ENCODE results near the gene NOL3. TPM values are rescaled to one million over a fixed set of nuclear protein-coding genes. Genes with fewer than 3 reads are reported as not detected.

NOL3 gene
- total and polyA plus RNA-seq, 2 of the 4 experiments (the other 2 are of a cell fraction) = 6.1 to 17.2 TPM

DNA sequence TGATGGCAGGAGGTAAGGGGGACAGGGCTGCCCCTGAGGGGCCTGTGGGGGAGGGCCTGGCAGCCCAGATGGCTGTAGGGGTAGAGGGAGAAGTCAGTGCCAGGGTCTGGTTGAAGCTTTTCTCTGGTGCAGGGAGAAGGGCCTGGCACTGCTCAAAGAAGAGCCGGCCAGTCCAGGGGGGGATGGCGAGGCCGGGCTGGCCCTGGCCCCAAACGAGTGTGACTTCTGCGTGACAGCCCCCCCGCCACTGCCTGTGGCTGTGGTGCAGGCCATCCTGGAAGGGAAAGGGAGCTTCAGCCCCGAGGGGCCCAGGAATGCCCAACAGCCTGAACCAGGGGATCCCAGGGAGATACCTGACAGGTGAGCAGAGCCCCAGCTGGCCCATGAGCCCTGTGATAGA lies 2.8 kb upstream of the NOL3 start:
- TF ChIP-seq CEBPB (IDR thresholded peaks at IDR 0.05; ENCODE audit: low read depth, low read length) = no peak
- TF ChIP-seq POLR2A (IDR thresholded peaks at IDR 0.05; ENCODE audit: low read depth, low read length) = no peak
- no peak for TF ChIP-seq MXI1 (IDR thresholded peaks at IDR 0.05; ENCODE audit: borderline replicate concordance, low read depth, low read length)
- TF ChIP-seq RFX5 (IDR thresholded peaks at IDR 0.05; ENCODE audit: low read depth, low read length) = no peak
- TF ChIP-seq CHD1 (IDR thresholded peaks at IDR 0.05; ENCODE audit: low read depth, low read length) = no peak
- TF ChIP-seq BHLHE40 (IDR thresholded peaks at IDR 0.05; ENCODE audit: low read depth, low read length) = no peak
- TF ChIP-seq, protein P1, sequence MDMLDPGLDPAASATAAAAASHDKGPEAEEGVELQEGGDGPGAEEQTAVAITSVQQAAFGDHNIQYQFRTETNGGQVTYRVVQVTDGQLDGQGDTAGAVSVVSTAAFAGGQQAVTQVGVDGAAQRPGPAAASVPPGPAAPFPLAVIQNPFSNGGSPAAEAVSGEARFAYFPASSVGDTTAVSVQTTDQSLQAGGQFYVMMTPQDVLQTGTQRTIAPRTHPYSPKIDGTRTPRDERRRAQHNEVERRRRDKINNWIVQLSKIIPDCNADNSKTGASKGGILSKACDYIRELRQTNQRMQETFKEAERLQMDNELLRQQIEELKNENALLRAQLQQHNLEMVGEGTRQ (IDR thresholded peaks at IDR 0.05; ENCODE audit: low read depth, low read length) = no peak
- TF ChIP-seq RAD21 (IDR thresholded peaks at IDR 0.05; ENCODE audit: low read length) = no peak
- TF ChIP-seq MAZ (IDR thresholded peaks at IDR 0.05; ENCODE audit: borderline replicate concordance, low read depth, low read length) = no peak
- no peak for TF ChIP-seq RCOR1 (IDR thresholded peaks at IDR 0.05; ENCODE audit: insufficient replicate concordance, low read length)
- Histone ChIP-seq H4K91ac (ENCODE audit: insufficient read depth, low read depth, low read length) (no peak overlapping the region), H3K4ac (ENCODE audit: low read depth, low read length) (no peak overlapping the region), H2BK120ac (ENCODE audit: low read depth, low read length) (no peak overlapping the region), H2BK20ac (ENCODE audit: low read depth, low read length) (no peak overlapping the region), H2BK15ac (ENCODE audit: low read depth, low read length) (no peak overlapping the region), H3K4me2 (ENCODE audit: low read depth, low read length) (no peak overlapping the region), H3K79me1 (ENCODE audit: low read depth in 1 of 2, low read length in 2 of 2) (peaks cover 9 to 20% of the 10 kb centered on the region in 2 experiments; a peak in 3 of 4 replicates), H3K23ac (ENCODE audit: low read depth, low read length) (no peak overlapping the region), H2AK5ac (ENCODE audit: low read depth, low read length) (no peak overlapping the region), H2AK9ac (replicated peaks; ENCODE audit: low read depth, low read length, poor library complexity) (no peak overlapping the region), H4K8ac (ENCODE audit: low read depth in 2 of 2, low read length in 2 of 2) (no peak overlapping the region), H3K36me3 (ENCODE audit: control insufficient read depth, insufficient read depth, low read length) (peaks cover 3% of the 10 kb centered on the region; the same call in 1 of the 2 replicates), H3K9me3 (ENCODE audit: control insufficient read depth, insufficient read depth, low read length) (no peaks in the 10 kb centered on the region), H3K27me3 (ENCODE audit: control insufficient read depth, insufficient read depth, low read length) (peaks cover 24% of the 10 kb centered on the region; the same call in 1 of the 2 replicates), H3K4me1 (ENCODE audit: control insufficient read depth, insufficient read depth, low read length) (peaks cover 34% of the 10 kb centered on the region), H3K18ac (ENCODE audit: low read depth, low read length) (no peak overlapping the region), H3K9me1 (ENCODE audit: insufficient read depth, low read length) (peaks cover 17% of the 10 kb centered on the region), H2BK5ac (ENCODE audit: low read depth, low read length, poor library complexity, severe bottlenecking) (no peak overlapping the region), H3K9ac (ENCODE audit: low read depth, low read length) (no peak overlapping the region), H2AFZ (replicated peaks; ENCODE audit: low read length, poor library complexity) (no peak overlapping the region), H4K20me1 (ENCODE audit: insufficient read depth, low read length) (no peaks in the 10 kb centered on the region), H4K5ac (ENCODE audit: low read depth, low read length) (no peak overlapping the region), H3K56ac (ENCODE audit: extremely low read depth, insufficient read depth, low read length) (no peak overlapping the region), H3K4me3 (ENCODE audit: insufficient read depth, low read depth, low read length) (no peak overlapping the region), H3K27ac (ENCODE audit: insufficient read depth, low read length) (no peak overlapping the region), H3K14ac (replicated peaks; ENCODE audit: low read depth, low read length) (no peak overlapping the region)
- dilution Hi-C loops (cut with HindIII; ENCODE audit: low sequenced_read_pairs, unreplicated experiment) (no loop called here), intact Hi-C loops (cut with micrococcal nuclease) (no loop called here), in situ Hi-C loops (cut with MboI; ENCODE audit: low sequenced_read_pairs) (no loop called here)
- ATAC-seq (ENCODE audit: low read depth) = no peak
- BruUV-seq (replicated peaks) = no TSS peak
- no peak for DNase-seq
- 85% methylated on average over 6 of the region's 7 CpGs; no CpG with 5 or more reads in 1 of the 2 experiments for WGBS, 2 experiments (ENCODE audit: extremely low coverage in 2 of 2, insufficient read length in 1 of 2)
- POLR2A ChIA-PET (ENCODE audit: unreplicated experiment) = no interaction called here
- CTCF ChIA-PET = no interaction called here
